Gastrocnemius medialis (tissue), 4 donors: ENCODE data around the gene WNT9B. TPM values are rescaled to one million over a fixed set of nuclear protein-coding genes. Genes with fewer than 3 reads are reported as not detected.
A peak's percentile ranks its signal among the peaks of the same experiment; 100 is the strongest.

Experiments used
- ATAC-seq, 2 donors: fragments of 150-250 bp; one replicate each; pipeline ENCODE4 v1.9.1; 2016
- DNase-seq, 2 donors: peaks; one replicate each; pipeline ENCODE4 v3.0.0-alpha.2; 2019
- H3K27ac ChIP-seq, 4 donors: fragments of 200-600 bp; sonication (generic); 1 replicate in 1 of 4; 2 replicates in 3 of 4; pipeline ENCODE4 v1.5.1; 2016 to 2018; ENCODE audit warnings: mild to moderate bottlenecking in 2 of 4, moderate library complexity in 1 of 4
- H3K27me3 ChIP-seq, 3 donors: fragments of 200-600 bp; sonication (generic) in 2 of 3; 1 replicate in 1 of 3; 2 replicates in 2 of 3; pipeline versions ENCODE4 v1.5.1 to v1.6.0; 2016 to 2019; ENCODE audit warnings: mild to moderate bottlenecking in 1 of 3, moderate library complexity in 1 of 3
- H3K36me3 ChIP-seq, 2 donors: fragments of 200-600 bp; sonication (generic) in 1 of 2; one replicate each; pipeline ENCODE4 v1.5.1; 2017 to 2018
- H3K4me1 ChIP-seq, 2 donors: fragments of 200-600 bp; sonication (generic) in 1 of 2; one replicate each; pipeline ENCODE4 v1.5.1; 2016 to 2017; ENCODE audit warnings: mild to moderate bottlenecking in 2 of 2
- H3K4me3 ChIP-seq, 4 donors: fragments of 200-600 bp; sonication (generic) in 3 of 4; 1 replicate in 1 of 4; 2 replicates in 3 of 4; pipeline ENCODE4 v1.5.1; 2016 to 2019; ENCODE audit warnings: mild to moderate bottlenecking in 2 of 4
- H3K9me3 ChIP-seq, 3 donors: fragments of 200-600 bp; sonication (generic) in 2 of 3; 1 replicate in 1 of 3; 2 replicates in 2 of 3; pipeline ENCODE4 v1.5.1; 2016 to 2019
- CTCF ChIP-seq, 5 experiments: fragments of 450-650 bp in 3 of 5; fragments of 200-600 bp in 2 of 5; sonication (generic) in 2 of 5; IDR thresholded peaks in 4 of 5; conservative IDR thresholded peaks in 1 of 5; 1 replicate in 4 of 5; 2 replicates in 1 of 5; pipeline ENCODE4 v1.5.1; 2016 to 2019; ENCODE audit warnings: antibody characterized with exemption in 5 of 5, mild to moderate bottlenecking in 3 of 5, moderate library complexity in 3 of 5
- POLR2A ChIP-seq, 2 donors: fragments of 450-650 bp; IDR thresholded peaks; one replicate each; pipeline ENCODE4 v1.6.1; 2017; ENCODE audit warnings: antibody characterized with exemption in 2 of 2, mild to moderate bottlenecking in 2 of 2, moderate library complexity in 2 of 2
- in situ Hi-C, 4 donors: fragments of 200-750 bp; cut with MboI; loops; one replicate each; pipeline versions ENCODE4 v1.15.0 to v1.8.0; 2017; ENCODE audit warnings: low sequenced_read_pairs in 4 of 4
- intact Hi-C: fragments of 100-400 bp; cut with DNase I; formaldehyde crosslinking; loops from one replicate; pipeline ENCODE4 v1.15.1; 2023; ENCODE audit warnings: low total_unique reads
- total RNA-seq, 4 donors: library from RNA; depleted of rRNA; stranded (reverse); fragments of >200 nt; gene quantifications; one replicate each; pipeline versions ENCODE4 v1.1.0 to v1.2.3, GENCODE V29; 2016

The WNT9B gene
- total RNA-seq = under 1 TPM in 1 of 4 donors, not detected in 3; 0.40 TPM

GRCh38 chr17:46851029-46851741 lies at the start of gene WNT9B:
Gene WNT9B, plus strand, starts transcription at chr17:46851583. Its CDS starts 56 bp downstream, at chr17:46851639.
- Histone ChIP-seq H3K27ac (no peak within 1 kb of the TSS), H3K4me3 (peak within 1 kb of the TSS; percentile 24 to 54 (median 34)), H3K36me3 (no peaks in the 10 kb centered on the region), H3K9me3 (no peaks in the 10 kb centered on the region), H3K27me3 (peaks cover 32 to 43% (median 40%) of the 10 kb centered on the region in 3 donors), H3K4me1 (peaks cover 4 to 7% of the 10 kb centered on the region in 2 donors)
- TF ChIP-seq CTCF (IDR thresholded peaks at IDR 0.05 in 4 of 5, conservative IDR thresholded peaks at IDR 0.05 in 1 of 5) = no peak
- DNase-seq (no peak), ATAC-seq (no peak)
- intact Hi-C loops (no loop called here), in situ Hi-C loops (no loop called here)

- Histone ChIP-seq H3K4me3 (no peak overlapping the region), H3K9me3 (no peaks in the 10 kb centered on the region), H3K4me1 (no peaks in the 10 kb centered on the region), H3K36me3 (no peaks in the 10 kb centered on the region), H3K27me3 (no peaks in the 10 kb centered on the region), H3K27ac (no peak overlapping the region)
- DNase-seq (no peak), ATAC-seq (no peak)
- intact Hi-C loops = no loop called here
- in situ Hi-C loops = no loop called here
- TF ChIP-seq CTCF (IDR thresholded peaks at IDR 0.05 in 4 of 5, conservative IDR thresholded peaks at IDR 0.05 in 1 of 5) (no peak), POLR2A (IDR thresholded peaks at IDR 0.05) (no peak)
These were observed 48.6 kb upstream of the WNT9B start for GRCh38 chr17:46802800-46803199.

GRCh38 chr17:46803544-46803943 lies 47.8 kb upstream of the WNT9B start:
- DNase-seq (no peak), ATAC-seq (no peak)
- in situ Hi-C loops (no loop called here), intact Hi-C loops (no loop called here)
- Histone ChIP-seq H3K27me3 (no peaks in the 10 kb centered on the region), H3K9me3 (no peaks in the 10 kb centered on the region), H3K36me3 (no peaks in the 10 kb centered on the region), H3K4me1 (no peaks in the 10 kb centered on the region), H3K27ac (no peak overlapping the region), H3K4me3 (no peak overlapping the region)
- TF ChIP-seq POLR2A (IDR thresholded peaks at IDR 0.05) (no peak), CTCF (IDR thresholded peaks at IDR 0.05 in 4 of 5, conservative IDR thresholded peaks at IDR 0.05 in 1 of 5) (no peak)

GRCh38 chr17:46805771-46806170 lies 45.6 kb upstream of the WNT9B start:
- DNase-seq (no peak), ATAC-seq (no peak)
- H3K4me1 ChIP-seq = no peaks in the 10 kb centered on the region
- TF ChIP-seq POLR2A (IDR thresholded peaks at IDR 0.05) (no peak), CTCF (IDR thresholded peaks at IDR 0.05 in 4 of 5, conservative IDR thresholded peaks at IDR 0.05 in 1 of 5) (no peak)
- no peak overlapping the region for H3K4me3 ChIP-seq
- intact Hi-C loops (no loop called here), in situ Hi-C loops (no loop called here)
- H3K27me3 ChIP-seq = no peaks in the 10 kb centered on the region
- H3K27ac ChIP-seq = no peak overlapping the region
- no peaks in the 10 kb centered on the region for H3K9me3 ChIP-seq
- no peaks in the 10 kb centered on the region for H3K36me3 ChIP-seq
